HepG2 (cell line): ENCODE results near the gene MTHFR. TPM values are rescaled to one million over a fixed set of nuclear protein-coding genes. Genes with fewer than 3 reads are reported as not detected.

ENCODE experiments used
- AHR ChIP-seq: IDR thresholded peaks from 2 replicates; pipeline ENCODE4 v1.6.1; 2018; ENCODE audit warnings: missing genetic modification reagents, missing compliant biosample characterization
- EED ChIP-seq: sonication (generic); formaldehyde crosslinking; IDR thresholded peaks from 2 replicates; pipeline ENCODE4 v1.5.0; 2020; ENCODE audit warnings: mild to moderate bottlenecking, missing genetic modification reagents
- HMG20B ChIP-seq: conservative IDR thresholded peaks from 2 replicates; pipeline ENCODE4 v1.6.1; 2016; ENCODE audit warnings: missing genetic modification reagents, missing compliant biosample characterization
- HMGA1 ChIP-seq: sonication (generic); formaldehyde crosslinking; conservative IDR thresholded peaks from 2 replicates; pipeline ENCODE4 v1.4.0; 2020; ENCODE audit warnings: missing genetic modification reagents
- MEIS1 ChIP-seq: sonication (generic); formaldehyde crosslinking; IDR thresholded peaks from 2 replicates; pipeline ENCODE4 v1.9.0; 2021; ENCODE audit warnings: mild to moderate bottlenecking, missing genetic modification reagents, moderate library complexity, borderline replicate concordance
- NCOA2 ChIP-seq: sonication (generic); formaldehyde crosslinking; IDR thresholded peaks from 2 replicates; pipeline ENCODE4 v1.8.0; 2022; ENCODE audit warnings: inconsistent platforms
- NR1H2 ChIP-seq: sonication (generic); formaldehyde crosslinking; IDR thresholded peaks from 2 replicates; pipeline ENCODE4 v1.8.1; 2022; ENCODE audit warnings: low read depth, missing genetic modification reagents, borderline replicate concordance
- PTBP1 ChIP-seq: fragments of 200-400 bp; formaldehyde crosslinking; IDR thresholded peaks from 2 replicates; pipeline ENCODE4 v1.6.1; 2018; ENCODE audit warnings: low read length, low read depth; ENCODE audit not compliant: poor library complexity, severe bottlenecking
- SP2 ChIP-seq: sonication (generic); formaldehyde crosslinking; IDR thresholded peaks from 2 replicates; pipeline ENCODE4 v1.5.1; 2020; ENCODE audit warnings: mild to moderate bottlenecking, missing genetic modification reagents
- SP4 ChIP-seq: sonication (generic); formaldehyde crosslinking; IDR thresholded peaks from 2 replicates; pipeline ENCODE4 v1.8.1; 2023; ENCODE audit warnings: mild to moderate bottlenecking, missing genetic modification reagents
- TCF7L2 ChIP-seq: IDR thresholded peaks from 2 replicates; pipeline ENCODE4 v1.6.1; 2011; ENCODE audit warnings: mild to moderate bottlenecking, low read depth, low read length, moderate library complexity
- TOE1 ChIP-seq: sonication (generic); formaldehyde crosslinking; IDR thresholded peaks from 2 replicates; pipeline ENCODE4 v1.4.0; 2020; ENCODE audit warnings: mild to moderate bottlenecking, missing genetic modification reagents
- ZBTB20 ChIP-seq: sonication (generic); formaldehyde crosslinking; IDR thresholded peaks from 2 replicates; pipeline ENCODE4 v1.8.1; 2023; ENCODE audit warnings: missing genetic modification reagents, low read depth, mild to moderate bottlenecking, borderline replicate concordance
- ZNF33B ChIP-seq: sonication (generic); formaldehyde crosslinking; IDR thresholded peaks from 2 replicates; pipeline ENCODE4 v1.5.1; 2020; ENCODE audit warnings: mild to moderate bottlenecking, missing genetic modification reagents
- ZNF782 ChIP-seq: sonication (generic); formaldehyde crosslinking; IDR thresholded peaks from 2 replicates; pipeline ENCODE4 v1.4.0; 2020; ENCODE audit warnings: missing genetic modification reagents, mild to moderate bottlenecking, borderline replicate concordance
- ZNF891 ChIP-seq: sonication (generic); formaldehyde crosslinking; IDR thresholded peaks from 2 replicates; pipeline ENCODE4 v1.5.0; 2020; ENCODE audit warnings: mild to moderate bottlenecking, missing genetic modification reagents
- ZSCAN31 ChIP-seq: sonication (generic); formaldehyde crosslinking; IDR thresholded peaks from 2 replicates; pipeline ENCODE4 v1.5.0; 2020; ENCODE audit warnings: low read depth, mild to moderate bottlenecking, missing genetic modification reagents
- polyA plus RNA-seq, 8 experiments: library from polyadenylated mRNA; depleted of rRNA in 3 of 8; stranded (reverse) in 7 of 8; unstranded in 1 of 8; fragments of >200 nt; fragmentation: Illumina TruSeq in 4 of 8; extraction: Trizol in 4 of 8; gene quantifications; 2 replicates each; pipeline versions ENCODE4 v1.2.1 to v1.2.3, GENCODE V29; 2011 to 2016; ENCODE audit warnings: low read depth in 4 of 8, missing spikeins in 1 of 8, mixed read lengths in 1 of 8; ENCODE audit not compliant: insufficient read depth in 1 of 8
- total RNA-seq, 5 experiments: library from RNA; depleted of rRNA; stranded (reverse); fragments of >200 nt; fragmentation: Illumina TruSeq; extraction: Trizol; gene quantifications; 2 replicates each; pipeline ENCODE4 v1.2.3, GENCODE V29; 2016; ENCODE audit warnings: low read depth in 1 of 5
- TF ChIP-seq, protein P1 (sequence below): IDR thresholded peaks from 2 replicates; pipeline ENCODE4 v1.6.1; 2016; ENCODE audit warnings: low read depth
- TF ChIP-seq, protein P2 (sequence below): sonication (generic); formaldehyde crosslinking; IDR thresholded peaks from 2 replicates; pipeline ENCODE4 v1.8.1; 2023; ENCODE audit warnings: mild to moderate bottlenecking, missing genetic modification reagents
- TF ChIP-seq, protein P3 (sequence below): sonication (generic); formaldehyde crosslinking; IDR thresholded peaks from 2 replicates; pipeline ENCODE4 v1.8.0; 2022; ENCODE audit warnings: mild to moderate bottlenecking, missing genetic modification reagents
- TF ChIP-seq, protein P4 (sequence below): sonication (generic); formaldehyde crosslinking; IDR thresholded peaks from 2 replicates; pipeline ENCODE4 v1.4.0; 2020; ENCODE audit warnings: missing genetic modification reagents

The MTHFR gene
- total and polyA plus RNA-seq, 2 of the 13 experiments (the other 11 are each of a cell fraction or from before 2014, with no cell fraction given) = 3.8 to 8.2 TPM

DNA sequence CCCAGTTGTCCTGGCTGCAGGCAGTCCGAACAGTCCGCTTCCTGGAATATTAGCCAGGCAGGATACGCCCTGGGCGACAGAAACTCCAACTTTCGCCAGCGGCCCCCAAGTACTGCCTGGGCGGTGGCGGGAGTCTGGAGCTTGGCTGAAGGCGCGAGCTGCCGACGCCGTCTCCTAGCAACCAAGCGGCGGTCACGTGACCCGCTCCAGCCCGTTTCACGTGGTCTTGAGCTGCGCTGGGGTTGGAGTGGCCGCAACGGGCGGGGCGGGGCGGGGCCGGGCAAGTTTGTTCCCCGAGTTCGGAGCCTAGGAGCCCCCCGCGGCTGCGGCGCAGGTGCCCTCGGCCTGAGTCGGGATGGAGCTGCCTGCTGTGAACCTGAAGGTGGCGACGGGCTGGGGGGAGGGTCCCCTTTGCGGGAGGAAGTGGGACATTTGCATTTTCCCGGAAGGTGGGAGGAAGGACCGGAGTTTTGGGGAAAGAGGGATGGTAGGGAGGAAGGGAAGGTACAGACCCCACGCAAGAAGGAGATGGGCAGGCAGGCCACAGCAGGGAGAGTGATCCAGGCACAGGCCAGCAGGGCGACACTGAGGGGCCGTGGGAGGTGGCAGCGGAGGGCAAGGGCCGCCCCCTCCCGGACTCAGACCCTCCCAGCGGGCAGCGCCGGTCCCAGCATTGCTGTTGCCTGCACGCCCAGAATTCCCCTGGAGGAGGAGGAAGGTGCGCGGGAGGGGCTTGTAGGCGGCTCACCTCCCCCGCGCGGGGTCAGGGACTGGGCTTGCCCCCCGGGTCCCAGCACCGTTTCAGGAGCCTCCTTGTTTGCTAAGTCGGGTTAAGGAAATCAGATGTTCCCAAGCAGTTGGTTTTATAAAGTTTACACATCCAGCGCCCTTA is 69.7 kb downstream of the MTHFR start, which contains the start of gene AGTRAP (continued):
- TF ChIP-seq MEIS1 (CRISPR knock-in tag) (peak; percentile 70; the same call in 1 of the 2 replicates), NCOA2 (CRISPR knock-in tag) (0 out of 2 replicates have a peak, but pooled peaks have one; percentile 5), NR1H2 (CRISPR knock-in tag) (no peak), SP4 (CRISPR knock-in tag) (no peak; the same call in 1 of the 2 replicates), HMGA1 (CRISPR knock-in tag) (no peak), HMG20B (no peak), EED (CRISPR knock-in tag) (no peak), AHR (CRISPR knock-in tag) (no peak), PTBP1 (no peak), ZBTB20 (CRISPR knock-in tag) (no peak), ZSCAN31 (0 out of 2 replicates have a peak, but pooled peaks have one; percentile 42), TCF7L2 (no peak), ZNF782 (no peak), SP2 (CRISPR knock-in tag) (no peak), ZNF33B (CRISPR knock-in tag) (no peak), TOE1 (CRISPR knock-in tag) (no peak), ZNF891 (CRISPR knock-in tag) (no peak)
- TF ChIP-seq, protein P1, sequence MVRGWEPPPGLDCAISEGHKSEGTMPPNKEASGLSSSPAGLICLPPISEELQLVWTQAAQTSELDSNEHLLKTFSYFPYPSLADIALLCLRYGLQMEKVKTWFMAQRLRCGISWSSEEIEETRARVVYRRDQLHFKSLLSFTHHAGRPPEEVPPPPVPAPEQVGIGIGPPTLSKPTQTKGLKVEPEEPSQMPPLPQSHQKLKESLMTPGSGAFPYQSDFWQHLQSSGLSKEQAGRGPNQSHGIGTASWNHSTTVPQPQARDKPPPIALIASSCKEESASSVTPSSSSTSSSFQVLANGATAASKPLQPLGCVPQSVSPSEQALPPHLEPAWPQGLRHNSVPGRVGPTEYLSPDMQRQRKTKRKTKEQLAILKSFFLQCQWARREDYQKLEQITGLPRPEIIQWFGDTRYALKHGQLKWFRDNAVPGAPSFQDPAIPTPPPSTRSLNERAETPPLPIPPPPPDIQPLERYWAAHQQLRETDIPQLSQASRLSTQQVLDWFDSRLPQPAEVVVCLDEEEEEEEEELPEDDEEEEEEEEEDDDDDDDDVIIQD = no peak
- TF ChIP-seq, protein P2, sequence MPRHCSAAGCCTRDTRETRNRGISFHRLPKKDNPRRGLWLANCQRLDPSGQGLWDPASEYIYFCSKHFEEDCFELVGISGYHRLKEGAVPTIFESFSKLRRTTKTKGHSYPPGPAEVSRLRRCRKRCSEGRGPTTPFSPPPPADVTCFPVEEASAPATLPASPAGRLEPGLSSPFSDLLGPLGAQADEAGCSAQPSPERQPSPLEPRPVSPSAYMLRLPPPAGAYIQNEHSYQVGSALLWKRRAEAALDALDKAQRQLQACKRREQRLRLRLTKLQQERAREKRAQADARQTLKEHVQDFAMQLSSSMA (CRISPR knock-in tag) = no peak
- TF ChIP-seq, protein P3, sequence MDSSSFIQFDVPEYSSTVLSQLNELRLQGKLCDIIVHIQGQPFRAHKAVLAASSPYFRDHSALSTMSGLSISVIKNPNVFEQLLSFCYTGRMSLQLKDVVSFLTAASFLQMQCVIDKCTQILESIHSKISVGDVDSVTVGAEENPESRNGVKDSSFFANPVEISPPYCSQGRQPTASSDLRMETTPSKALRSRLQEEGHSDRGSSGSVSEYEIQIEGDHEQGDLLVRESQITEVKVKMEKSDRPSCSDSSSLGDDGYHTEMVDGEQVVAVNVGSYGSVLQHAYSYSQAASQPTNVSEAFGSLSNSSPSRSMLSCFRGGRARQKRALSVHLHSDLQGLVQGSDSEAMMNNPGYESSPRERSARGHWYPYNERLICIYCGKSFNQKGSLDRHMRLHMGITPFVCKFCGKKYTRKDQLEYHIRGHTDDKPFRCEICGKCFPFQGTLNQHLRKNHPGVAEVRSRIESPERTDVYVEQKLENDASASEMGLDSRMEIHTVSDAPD (CRISPR knock-in tag) = no peak
- TF ChIP-seq, protein P4, sequence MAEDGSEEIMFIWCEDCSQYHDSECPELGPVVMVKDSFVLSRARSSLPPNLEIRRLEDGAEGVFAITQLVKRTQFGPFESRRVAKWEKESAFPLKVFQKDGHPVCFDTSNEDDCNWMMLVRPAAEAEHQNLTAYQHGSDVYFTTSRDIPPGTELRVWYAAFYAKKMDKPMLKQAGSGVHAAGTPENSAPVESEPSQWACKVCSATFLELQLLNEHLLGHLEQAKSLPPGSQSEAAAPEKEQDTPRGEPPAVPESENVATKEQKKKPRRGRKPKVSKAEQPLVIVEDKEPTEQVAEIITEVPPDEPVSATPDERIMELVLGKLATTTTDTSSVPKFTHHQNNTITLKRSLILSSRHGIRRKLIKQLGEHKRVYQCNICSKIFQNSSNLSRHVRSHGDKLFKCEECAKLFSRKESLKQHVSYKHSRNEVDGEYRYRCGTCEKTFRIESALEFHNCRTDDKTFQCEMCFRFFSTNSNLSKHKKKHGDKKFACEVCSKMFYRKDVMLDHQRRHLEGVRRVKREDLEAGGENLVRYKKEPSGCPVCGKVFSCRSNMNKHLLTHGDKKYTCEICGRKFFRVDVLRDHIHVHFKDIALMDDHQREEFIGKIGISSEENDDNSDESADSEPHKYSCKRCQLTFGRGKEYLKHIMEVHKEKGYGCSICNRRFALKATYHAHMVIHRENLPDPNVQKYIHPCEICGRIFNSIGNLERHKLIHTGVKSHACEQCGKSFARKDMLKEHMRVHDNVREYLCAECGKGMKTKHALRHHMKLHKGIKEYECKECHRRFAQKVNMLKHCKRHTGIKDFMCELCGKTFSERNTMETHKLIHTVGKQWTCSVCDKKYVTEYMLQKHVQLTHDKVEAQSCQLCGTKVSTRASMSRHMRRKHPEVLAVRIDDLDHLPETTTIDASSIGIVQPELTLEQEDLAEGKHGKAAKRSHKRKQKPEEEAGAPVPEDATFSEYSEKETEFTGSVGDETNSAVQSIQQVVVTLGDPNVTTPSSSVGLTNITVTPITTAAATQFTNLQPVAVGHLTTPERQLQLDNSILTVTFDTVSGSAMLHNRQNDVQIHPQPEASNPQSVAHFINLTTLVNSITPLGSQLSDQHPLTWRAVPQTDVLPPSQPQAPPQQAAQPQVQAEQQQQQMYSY = no peak
